ENCODE measurements around the gene DCBLD2. TPM values are rescaled to one million over a fixed set of nuclear protein-coding genes. Genes with fewer than 3 reads are reported as not detected.

Gene DCBLD2
- total RNA-seq, 1 donor from 2014 or later = 2.3 TPM

DNA sequence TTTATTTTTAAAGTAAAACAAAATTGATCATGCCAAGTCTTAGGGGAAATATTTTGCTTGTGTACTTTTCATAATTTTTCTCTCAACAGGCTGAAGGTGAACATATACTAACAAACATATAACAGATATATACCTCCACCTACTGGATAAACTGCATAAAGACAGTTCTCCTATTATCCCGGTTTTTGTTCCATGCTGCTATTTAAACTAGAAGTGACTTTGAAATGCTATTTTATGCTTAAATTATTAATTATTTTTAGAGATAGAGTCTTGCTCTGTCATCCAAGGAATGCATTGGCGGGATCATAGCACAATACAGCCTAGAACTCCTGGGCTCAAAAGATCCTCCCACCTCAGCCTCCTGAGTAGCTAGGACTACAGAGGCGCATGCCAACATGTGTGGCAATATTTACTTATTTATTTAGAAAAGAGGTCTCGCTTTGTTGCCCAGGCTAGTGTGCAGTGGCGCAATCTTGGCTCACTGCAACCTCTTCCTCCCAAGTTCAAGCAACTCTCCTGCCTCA, 88.6 kb downstream of the DCBLD2 start:
- no peak overlapping the region for H3K4me3 Mint-ChIP-seq
- intact Hi-C loops (cut with micrococcal nuclease) = loop anchor here (1.0 to 10.0 kb wide), 6 partner anchors 211 to 1018 kb away; no protein-coding TSS in a partner anchor
- H3K27ac Mint-ChIP-seq = no peak overlapping the region
- no peaks in the 10 kb centered on the region for H3K27me3 Mint-ChIP-seq (ENCODE audit: insufficient read depth)
- H3K36me3 Mint-ChIP-seq (ENCODE audit: low read depth) = no peaks in the 10 kb centered on the region
- H3K4me1 Mint-ChIP-seq (ENCODE audit: low read depth) = no peaks in the 10 kb centered on the region
- H3K9me3 Mint-ChIP-seq = no peaks in the 10 kb centered on the region
- DNase-seq (ENCODE audit: low spot score) = no peak

DNA sequence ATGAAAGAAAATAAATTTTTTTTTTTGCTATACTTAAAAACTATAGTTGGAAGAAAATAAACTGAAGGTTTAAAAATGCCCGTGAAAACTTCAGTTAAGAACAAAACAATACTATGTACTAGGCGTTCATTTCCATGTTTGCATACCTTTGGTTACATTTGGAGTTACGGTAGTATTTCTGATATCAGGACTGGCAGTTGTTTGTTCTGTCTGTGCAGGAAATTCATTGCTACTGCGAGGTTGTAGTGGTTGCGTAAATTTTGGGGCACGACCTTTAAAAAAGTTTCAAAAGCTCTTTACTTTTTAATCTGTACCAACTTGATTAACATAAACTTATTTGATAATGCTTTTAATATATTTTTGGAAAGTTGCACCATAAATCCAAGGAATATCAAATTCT, 90.4 kb downstream of the DCBLD2 start:
- intact Hi-C loops (cut with micrococcal nuclease) = loop anchor here (10.0 kb wide), 2 partner anchors 214 to 1016 kb away; no protein-coding TSS in a partner anchor
- DNase-seq (ENCODE audit: low spot score) = no peak
- Mint-ChIP-seq H3K4me1 (ENCODE audit: low read depth) (no peaks in the 10 kb centered on the region), H3K27me3 (ENCODE audit: insufficient read depth) (no peaks in the 10 kb centered on the region), H3K9me3 (no peaks in the 10 kb centered on the region), H3K36me3 (ENCODE audit: low read depth) (no peaks in the 10 kb centered on the region), H3K27ac (no peak overlapping the region), H3K4me3 (no peak overlapping the region)

DNA sequence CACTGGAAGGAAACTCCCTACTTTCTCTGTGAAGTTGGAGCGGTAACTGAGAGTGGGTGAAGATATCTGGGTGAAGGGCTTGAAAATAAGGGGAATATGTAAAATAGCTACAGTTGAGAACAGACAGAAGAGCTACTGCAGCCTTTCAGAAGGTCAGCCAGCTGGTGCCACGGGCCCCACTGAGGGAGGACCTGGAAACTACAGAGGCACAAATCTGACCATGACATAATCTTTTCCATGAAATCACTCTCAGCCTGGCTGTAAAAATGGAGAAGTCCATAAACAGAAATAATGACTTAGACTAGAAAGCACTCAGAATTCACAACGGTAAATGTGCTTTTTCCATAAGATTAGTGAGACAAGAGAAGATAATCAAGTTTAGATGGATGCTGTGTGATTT, 91.9 kb downstream of the DCBLD2 start:
- intact Hi-C loops (cut with micrococcal nuclease) = no loop called here
- Mint-ChIP-seq H3K27me3 (ENCODE audit: insufficient read depth) (no peaks in the 10 kb centered on the region), H3K36me3 (ENCODE audit: low read depth) (no peaks in the 10 kb centered on the region), H3K9me3 (no peaks in the 10 kb centered on the region), H3K4me3 (no peak overlapping the region), H3K27ac (no peak overlapping the region), H3K4me1 (ENCODE audit: low read depth) (no peaks in the 10 kb centered on the region)
- DNase-seq (ENCODE audit: low spot score) = no peak

DNA sequence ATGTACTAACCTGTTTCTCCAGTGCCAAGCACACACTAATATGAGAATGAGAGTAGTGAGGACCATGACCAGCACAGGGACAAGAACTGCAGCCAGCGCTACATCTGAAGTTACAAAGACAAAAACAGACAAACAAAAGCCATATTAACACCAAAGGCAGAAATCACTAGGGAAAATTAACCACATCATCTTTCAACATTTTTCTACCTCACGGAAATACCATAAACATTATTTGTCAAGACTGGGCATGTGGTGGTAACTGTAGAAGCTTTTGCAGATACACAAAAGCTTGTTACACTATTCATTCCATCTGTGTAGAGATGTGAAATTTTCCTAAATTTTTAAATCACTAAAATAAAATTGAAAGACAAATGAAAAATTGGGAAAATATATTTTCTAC, 93.4 kb downstream of the DCBLD2 start:
- H3K4me1 Mint-ChIP-seq (ENCODE audit: low read depth) = no peaks in the 10 kb centered on the region
- H3K27ac Mint-ChIP-seq = no peak overlapping the region
- intact Hi-C loops (cut with micrococcal nuclease) = no loop called here
- H3K36me3 Mint-ChIP-seq (ENCODE audit: low read depth) = no peaks in the 10 kb centered on the region
- no peak overlapping the region for H3K4me3 Mint-ChIP-seq
- H3K27me3 Mint-ChIP-seq (ENCODE audit: insufficient read depth) = no peaks in the 10 kb centered on the region
- no peak for DNase-seq (ENCODE audit: low spot score)
- H3K9me3 Mint-ChIP-seq = no peaks in the 10 kb centered on the region

- Mint-ChIP-seq H3K9me3 (no peaks in the 10 kb centered on the region), H3K27me3 (ENCODE audit: insufficient read depth) (no peaks in the 10 kb centered on the region), H3K4me1 (ENCODE audit: low read depth) (no peaks in the 10 kb centered on the region), H3K4me3 (no peak overlapping the region), H3K36me3 (ENCODE audit: low read depth) (no peaks in the 10 kb centered on the region), H3K27ac (no peak overlapping the region)
- no peak for DNase-seq (ENCODE audit: low spot score)
- intact Hi-C loops (cut with micrococcal nuclease) = no loop called here
These were observed 93.9 kb downstream of the DCBLD2 start for GRCh38 chr3:98807561-98807960.

DNA sequence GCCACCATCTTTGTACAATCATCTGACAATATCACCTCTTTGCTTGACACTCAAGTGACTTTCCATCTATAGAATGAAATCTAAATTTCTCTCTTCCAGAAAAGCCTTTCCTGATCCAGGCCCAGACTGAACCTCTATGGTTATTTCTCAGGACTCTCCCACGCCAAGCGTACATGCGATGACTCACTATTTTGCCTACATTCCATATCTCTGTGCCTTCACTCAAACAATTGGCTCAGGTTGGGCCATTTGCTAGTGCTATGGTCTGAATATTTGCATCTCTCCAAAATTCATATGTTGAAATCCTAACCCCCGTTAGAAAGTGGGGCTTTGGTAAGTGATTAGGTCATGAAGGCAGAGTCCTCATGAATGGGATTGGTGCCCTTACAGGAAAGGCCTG, 94.5 kb downstream of the DCBLD2 start:
- no peak overlapping the region for H3K27ac Mint-ChIP-seq
- H3K4me1 Mint-ChIP-seq (ENCODE audit: low read depth) = no peaks in the 10 kb centered on the region
- H3K4me3 Mint-ChIP-seq = no peak overlapping the region
- no peaks in the 10 kb centered on the region for H3K27me3 Mint-ChIP-seq (ENCODE audit: insufficient read depth)
- DNase-seq (ENCODE audit: low spot score) = no peak
- no peaks in the 10 kb centered on the region for H3K36me3 Mint-ChIP-seq (ENCODE audit: low read depth)
- intact Hi-C loops (cut with micrococcal nuclease) = no loop called here
- H3K9me3 Mint-ChIP-seq = no peaks in the 10 kb centered on the region

DNA sequence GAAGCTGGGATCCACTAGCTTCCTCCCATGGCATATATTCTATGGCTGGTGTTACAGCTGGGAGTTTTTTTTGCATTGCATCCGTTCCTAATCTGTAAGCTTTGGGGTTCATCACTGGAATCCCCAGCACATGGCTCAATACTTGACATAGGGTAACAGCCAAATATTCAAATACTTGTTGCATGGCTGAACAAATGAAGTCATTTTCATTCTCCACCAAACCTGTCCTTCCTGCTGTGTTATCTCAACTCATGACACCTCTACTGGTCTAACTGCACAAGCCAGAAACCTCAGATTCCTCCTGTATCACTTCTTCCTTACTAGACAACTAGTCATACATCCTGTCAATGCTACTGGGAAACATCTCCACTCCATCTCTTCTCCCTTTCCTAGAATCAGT, 95.0 kb downstream of the DCBLD2 start:
- Mint-ChIP-seq H3K36me3 (ENCODE audit: low read depth) (no peaks in the 10 kb centered on the region), H3K4me3 (no peak overlapping the region), H3K27me3 (ENCODE audit: insufficient read depth) (no peaks in the 10 kb centered on the region), H3K27ac (no peak overlapping the region), H3K4me1 (ENCODE audit: low read depth) (no peaks in the 10 kb centered on the region), H3K9me3 (no peaks in the 10 kb centered on the region)
- no peak for DNase-seq (ENCODE audit: low spot score)
- intact Hi-C loops (cut with micrococcal nuclease) = no loop called here

DNA sequence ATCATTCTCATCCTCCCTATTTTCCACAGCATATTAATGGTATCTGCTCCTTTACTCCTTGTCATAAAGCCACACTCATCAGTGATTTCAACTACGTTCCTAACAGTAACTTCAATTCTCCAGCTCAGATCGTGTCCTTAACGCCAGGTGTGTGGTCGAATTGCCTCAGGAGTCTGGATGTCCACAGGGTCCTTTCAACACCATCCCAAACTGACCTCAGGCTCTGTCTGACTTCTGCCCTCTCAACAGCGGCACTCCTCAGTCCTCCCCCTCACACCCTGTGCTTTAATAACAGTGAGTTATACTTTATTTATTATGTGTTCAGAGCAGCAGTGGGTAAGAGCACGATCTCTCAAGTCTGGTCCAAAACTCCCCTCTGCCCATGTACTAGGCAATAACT, 95.9 kb downstream of the DCBLD2 start:
- no peak overlapping the region for H3K4me3 Mint-ChIP-seq
- no peak overlapping the region for H3K27ac Mint-ChIP-seq
- no peaks in the 10 kb centered on the region for H3K27me3 Mint-ChIP-seq (ENCODE audit: insufficient read depth)
- intact Hi-C loops (cut with micrococcal nuclease) = no loop called here
- no peaks in the 10 kb centered on the region for H3K36me3 Mint-ChIP-seq (ENCODE audit: low read depth)
- H3K9me3 Mint-ChIP-seq = no peaks in the 10 kb centered on the region
- DNase-seq (ENCODE audit: low spot score) = no peak
- no peaks in the 10 kb centered on the region for H3K4me1 Mint-ChIP-seq (ENCODE audit: low read depth)

DNA sequence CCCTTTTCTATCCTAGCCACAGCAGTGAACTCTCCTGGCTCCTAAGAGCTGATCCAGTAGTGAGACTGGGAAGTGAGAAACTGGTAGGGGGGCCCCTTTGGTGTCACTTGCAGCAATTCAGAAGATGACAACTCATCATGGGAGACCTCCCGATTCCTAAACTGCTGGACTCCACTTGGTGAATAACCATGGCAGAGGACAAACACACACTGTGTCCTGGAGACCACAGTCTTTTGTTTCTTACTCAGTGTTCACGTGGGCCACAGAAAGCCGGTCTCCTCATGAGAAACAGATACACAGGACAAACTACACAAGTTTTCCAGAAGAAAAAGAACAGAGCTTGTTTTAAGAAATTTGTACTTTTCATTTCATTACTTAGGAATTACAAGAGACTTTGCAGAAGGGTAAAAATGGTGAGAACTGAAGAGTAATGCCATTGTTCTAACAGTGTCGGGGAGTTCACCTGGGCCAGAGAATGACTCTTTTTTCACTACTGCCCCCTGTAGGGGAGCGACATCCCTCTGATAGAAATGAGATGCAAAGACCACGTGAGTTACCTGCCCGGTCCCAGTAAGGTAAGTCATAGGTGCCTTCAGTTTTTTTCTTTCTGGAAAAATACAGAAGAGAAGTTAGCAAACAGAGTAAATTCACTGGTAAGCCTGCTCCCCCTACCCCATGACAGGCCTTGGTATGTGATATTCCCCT, 100.3 kb downstream of the DCBLD2 start:
- H3K4me3 Mint-ChIP-seq = no peak overlapping the region
- DNase-seq (ENCODE audit: low spot score) = no peak
- H3K36me3 Mint-ChIP-seq (ENCODE audit: low read depth) = no peaks in the 10 kb centered on the region
- intact Hi-C loops (cut with micrococcal nuclease) = no loop called here
- no peak overlapping the region for H3K27ac Mint-ChIP-seq
- no peaks in the 10 kb centered on the region for H3K9me3 Mint-ChIP-seq
- no peaks in the 10 kb centered on the region for H3K4me1 Mint-ChIP-seq (ENCODE audit: low read depth)
- H3K27me3 Mint-ChIP-seq (ENCODE audit: insufficient read depth) = no peaks in the 10 kb centered on the region

- DNase-seq (ENCODE audit: low spot score) = no peak
- intact Hi-C loops (cut with micrococcal nuclease) = no loop called here
- Mint-ChIP-seq H3K27me3 (ENCODE audit: insufficient read depth) (no peaks in the 10 kb centered on the region), H3K9me3 (no peaks in the 10 kb centered on the region), H3K36me3 (ENCODE audit: low read depth) (no peaks in the 10 kb centered on the region), H3K4me3 (no peak overlapping the region), H3K27ac (no peak overlapping the region), H3K4me1 (ENCODE audit: low read depth) (no peaks in the 10 kb centered on the region)
These were observed 101.1 kb downstream of the DCBLD2 start for GRCh38 chr3:98800401-98800800.

- no peaks in the 10 kb centered on the region for H3K9me3 Mint-ChIP-seq
- no peak overlapping the region for H3K4me3 Mint-ChIP-seq
- H3K27ac Mint-ChIP-seq = no peak overlapping the region
- no peaks in the 10 kb centered on the region for H3K4me1 Mint-ChIP-seq (ENCODE audit: low read depth)
- no peaks in the 10 kb centered on the region for H3K36me3 Mint-ChIP-seq (ENCODE audit: low read depth)
- no peaks in the 10 kb centered on the region for H3K27me3 Mint-ChIP-seq (ENCODE audit: insufficient read depth)
- intact Hi-C loops (cut with micrococcal nuclease) = no loop called here
- no peak for DNase-seq (ENCODE audit: low spot score)
These were observed 102.0 kb downstream of the DCBLD2 start for GRCh38 chr3:98799479-98799878.

DNA sequence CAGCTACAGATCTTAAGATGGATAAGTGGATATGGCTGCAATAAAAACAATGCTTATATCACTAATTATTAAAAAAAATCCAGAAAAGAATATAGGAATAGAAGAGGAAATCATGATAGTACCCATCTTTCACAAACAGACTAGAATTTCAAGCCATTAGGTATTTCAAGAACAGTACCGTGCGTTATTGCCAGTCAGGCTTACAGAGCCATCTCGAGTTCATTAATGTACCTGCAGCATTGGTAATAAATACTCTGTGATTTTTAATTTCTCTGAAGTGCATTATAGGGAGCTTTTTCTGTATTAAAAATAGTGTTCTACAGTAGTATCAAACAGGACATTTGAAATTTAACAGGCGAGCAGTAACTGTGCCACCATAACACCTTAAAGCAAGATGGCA, 102.7 kb downstream of the DCBLD2 start:
- no peak for DNase-seq (ENCODE audit: low spot score)
- H3K27me3 Mint-ChIP-seq (ENCODE audit: insufficient read depth) = no peaks in the 10 kb centered on the region
- intact Hi-C loops (cut with micrococcal nuclease) = no loop called here
- H3K4me1 Mint-ChIP-seq (ENCODE audit: low read depth) = no peaks in the 10 kb centered on the region
- H3K27ac Mint-ChIP-seq = no peak overlapping the region
- H3K36me3 Mint-ChIP-seq (ENCODE audit: low read depth) = no peaks in the 10 kb centered on the region
- no peaks in the 10 kb centered on the region for H3K9me3 Mint-ChIP-seq
- H3K4me3 Mint-ChIP-seq = no peak overlapping the region

DNA sequence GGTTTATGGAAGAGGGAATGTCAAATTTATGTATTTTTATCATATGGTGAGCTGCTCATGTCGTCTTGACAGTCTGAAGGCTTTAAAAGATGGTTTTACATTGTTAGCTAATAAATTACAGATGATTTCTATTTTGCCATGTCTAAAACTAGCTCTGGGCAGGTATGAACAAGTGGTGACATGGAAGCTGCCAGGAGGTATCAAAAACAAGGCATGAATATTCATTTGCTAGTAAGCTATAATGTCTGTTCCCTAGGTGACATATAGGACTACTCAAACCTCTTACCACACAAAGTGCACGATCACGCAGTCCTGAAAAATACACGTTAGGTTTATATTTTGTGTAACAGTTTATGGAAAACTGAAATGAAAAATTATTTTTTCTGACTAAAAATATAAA, 103.6 kb downstream of the DCBLD2 start:
- no peaks in the 10 kb centered on the region for H3K4me1 Mint-ChIP-seq (ENCODE audit: low read depth)
- H3K27me3 Mint-ChIP-seq (ENCODE audit: insufficient read depth) = no peaks in the 10 kb centered on the region
- H3K27ac Mint-ChIP-seq = no peak overlapping the region
- intact Hi-C loops (cut with micrococcal nuclease) = no loop called here
- H3K9me3 Mint-ChIP-seq = no peaks in the 10 kb centered on the region
- DNase-seq (ENCODE audit: low spot score) = no peak
- H3K4me3 Mint-ChIP-seq = no peak overlapping the region
- no peaks in the 10 kb centered on the region for H3K36me3 Mint-ChIP-seq (ENCODE audit: low read depth)

DNA sequence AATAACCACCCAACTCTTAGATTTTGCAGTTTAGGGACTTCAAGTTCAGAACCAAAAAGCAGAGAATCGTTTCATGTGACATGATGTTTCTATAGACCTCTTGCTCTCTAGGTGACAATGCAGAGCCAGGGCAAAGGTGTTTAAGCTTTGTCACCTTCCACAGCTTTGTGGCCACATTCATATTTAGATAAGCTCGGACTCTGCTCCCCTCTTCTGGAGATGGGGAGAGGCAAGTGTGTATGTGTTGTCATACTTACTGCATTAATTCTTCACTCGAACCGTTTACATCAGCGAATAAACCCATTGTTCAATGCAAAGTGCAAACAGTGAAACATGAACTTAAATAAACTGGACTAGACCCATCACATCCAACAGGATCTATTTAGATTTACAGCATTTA, 105.2 kb downstream of the DCBLD2 start:
- DNase-seq (ENCODE audit: low spot score) = no peak
- H3K27me3 Mint-ChIP-seq (ENCODE audit: insufficient read depth) = no peaks in the 10 kb centered on the region
- H3K9me3 Mint-ChIP-seq = no peaks in the 10 kb centered on the region
- H3K27ac Mint-ChIP-seq = no peak overlapping the region
- no peaks in the 10 kb centered on the region for H3K4me1 Mint-ChIP-seq (ENCODE audit: low read depth)
- no peak overlapping the region for H3K4me3 Mint-ChIP-seq
- intact Hi-C loops (cut with micrococcal nuclease) = no loop called here
- no peaks in the 10 kb centered on the region for H3K36me3 Mint-ChIP-seq (ENCODE audit: low read depth)
